ENCODE measurements around the gene RAB3C.

Gene RAB3C

DNA sequence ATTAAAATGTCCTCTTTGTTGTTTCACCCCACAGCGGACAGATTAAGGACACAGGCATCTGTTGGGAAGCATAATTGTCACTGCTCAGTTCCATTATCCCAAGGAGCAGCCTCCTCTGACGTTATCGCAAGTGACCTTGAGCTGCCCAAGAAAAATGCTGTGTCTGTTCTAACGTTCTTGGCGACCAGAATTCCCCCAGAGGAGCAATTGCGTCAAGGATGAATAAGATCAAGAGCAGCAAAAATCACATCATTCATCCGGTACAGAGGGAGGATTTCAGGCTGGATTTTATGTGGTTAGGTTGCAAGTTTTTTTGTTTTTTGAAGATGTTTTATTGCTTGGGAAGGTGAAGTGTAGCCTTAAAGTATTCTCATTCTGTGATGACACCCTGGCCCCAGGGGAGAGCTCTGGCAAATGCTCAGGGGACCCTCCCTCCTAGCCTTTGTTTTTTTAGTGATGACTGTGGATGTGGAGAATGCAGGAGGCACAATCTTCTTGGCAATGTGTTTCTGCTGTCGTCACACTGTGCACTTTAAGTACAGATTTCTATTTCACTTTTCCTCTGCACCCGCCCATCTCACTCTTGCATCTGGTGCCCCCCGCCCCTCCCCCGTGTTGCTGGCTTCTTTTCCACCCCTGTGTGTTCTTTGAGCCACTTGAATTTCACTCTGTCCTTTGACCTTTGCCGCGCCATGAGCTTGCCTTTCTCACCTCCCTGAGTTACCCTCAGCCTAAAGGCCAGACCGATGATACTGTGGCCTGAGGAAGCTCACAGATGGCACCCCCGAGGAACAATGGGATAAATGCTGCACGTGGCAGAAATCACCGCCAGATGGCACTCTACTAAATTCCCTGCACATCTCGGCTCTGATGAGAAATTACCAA lies 308.5 kb downstream of the RAB3C start:
- DNase-seq = peak; percentile 65

DNA sequence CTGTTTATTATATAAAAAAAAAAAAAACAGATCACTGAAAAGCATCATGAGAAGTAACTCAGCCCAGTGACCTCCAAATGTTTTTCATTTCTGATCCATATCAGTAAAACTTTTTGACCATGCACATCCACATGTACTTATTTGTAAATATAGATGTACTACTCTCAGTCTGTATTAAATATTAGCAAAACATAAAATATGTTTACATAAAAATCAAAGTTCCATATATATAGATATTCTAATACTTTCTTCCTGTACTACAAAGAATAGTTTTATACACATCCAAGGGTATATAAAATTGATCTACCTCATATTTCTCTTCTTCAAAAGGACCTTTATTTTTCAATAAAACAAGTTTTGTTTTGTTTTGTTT lies 309.1 kb downstream of the RAB3C start:
- DNase-seq = no peak

GRCh38 chr5:58893551-58893950 lies 310.7 kb downstream of the RAB3C start:
- DNase-seq = no peak

- no peak for DNase-seq
Observed at GRCh38 chr5:58898006-58898405, 315.1 kb downstream of the RAB3C start.

- no peak for DNase-seq
Observed at GRCh38 chr5:58898538-58898937, 315.7 kb downstream of the RAB3C start.

GRCh38 chr5:58901271-58901670 lies 318.4 kb downstream of the RAB3C start:
- no peak for DNase-seq

DNA sequence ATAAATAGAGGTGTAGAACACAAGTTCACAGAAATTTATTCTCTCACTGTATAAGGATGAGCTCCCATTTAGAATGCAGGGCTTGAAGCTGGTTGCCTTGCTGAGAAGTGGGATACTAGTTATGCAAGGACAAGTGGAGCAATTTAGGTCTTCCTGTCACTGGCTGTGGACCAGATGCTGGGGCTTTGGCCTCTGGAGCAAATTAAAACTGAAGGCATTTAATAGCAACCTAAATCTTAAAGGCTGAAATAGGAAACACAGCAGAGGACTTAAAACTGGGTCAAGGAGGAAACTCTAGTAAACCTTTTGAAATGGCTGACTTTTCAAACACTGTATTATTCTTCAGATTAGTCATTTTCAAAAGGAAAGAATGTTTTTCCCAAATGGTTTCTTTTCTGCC lies 319.4 kb downstream of the RAB3C start:
- DNase-seq = no peak

- DNase-seq = no peak
Observed at GRCh38 chr5:58902765-58903164, 319.9 kb downstream of the RAB3C start.

DNA sequence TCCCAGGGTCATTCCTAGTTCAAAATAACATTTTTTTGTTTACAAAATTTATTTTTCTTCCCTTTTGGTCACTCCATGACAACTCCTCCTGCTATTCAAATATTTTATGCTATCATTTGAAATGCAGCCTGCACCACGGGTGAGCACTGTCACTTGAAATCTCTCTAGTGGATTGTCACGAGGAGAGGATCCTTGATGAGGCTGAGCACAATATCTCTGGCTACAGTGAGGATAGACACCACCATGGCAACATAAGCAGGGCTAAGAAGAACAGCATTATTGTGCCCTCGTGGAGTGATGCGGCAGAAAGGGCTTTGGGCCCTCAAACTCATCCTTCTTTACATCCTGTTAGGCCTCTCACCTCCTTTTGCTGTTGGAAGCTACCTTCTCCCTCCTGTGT lies 321.9 kb downstream of the RAB3C start:
- no peak for DNase-seq

- DNase-seq = no peak
Observed at GRCh38 chr5:58905944-58906343, 323.1 kb downstream of the RAB3C start.

All from CD4-positive, alpha-beta T cell treated with Interleukin-21 for 1 hour (primary cell).